Left colon (tissue), 2 donors: ENCODE data around the gene TDRD1. TPM values are rescaled to one million over a fixed set of nuclear protein-coding genes. Genes with fewer than 3 reads are reported as not detected.
A peak's percentile ranks its signal among the peaks of the same experiment; 100 is the strongest.

Experiments used
- ATAC-seq: fragments of 200-7000 bp; cut with Tn5 transposase; one replicate; pipeline ENCODE4 v1.9.1; 2020; ENCODE audit warnings: mild to moderate bottlenecking, moderate library complexity
- DNase-seq, 2 donors: peaks; one replicate each; pipeline ENCODE4 v3.0.0-alpha.2; 2020
- intact Hi-C, 2 donors: fragments of 100-400 bp; cut with DNase I in 1 of 2; cut with micrococcal nuclease in 1 of 2; formaldehyde crosslinking; loops; one replicate each; pipeline versions ENCODE4 v1.11.2 to v1.14.0; 2022; cut with DNase I, micrococcal nuclease
- total RNA-seq, 2 donors: library from RNA; stranded (reverse); fragmentation: NEBNext Ultra II Directional; extraction: Animal tissue kit (Norgen Biotek cat#: 25700); gene quantifications; one replicate each; pipeline ENCODE4 v1.2.1, GENCODE V29; 2021
- donor health status: DM: no; HTN: no; CAD: no.
- donor health status: DM: yes; HTN: yes; CAD: no.

TDRD1 gene
- total RNA-seq, 2 donors from 2014 or later, result 0.64 to 2.9 TPM

DNA sequence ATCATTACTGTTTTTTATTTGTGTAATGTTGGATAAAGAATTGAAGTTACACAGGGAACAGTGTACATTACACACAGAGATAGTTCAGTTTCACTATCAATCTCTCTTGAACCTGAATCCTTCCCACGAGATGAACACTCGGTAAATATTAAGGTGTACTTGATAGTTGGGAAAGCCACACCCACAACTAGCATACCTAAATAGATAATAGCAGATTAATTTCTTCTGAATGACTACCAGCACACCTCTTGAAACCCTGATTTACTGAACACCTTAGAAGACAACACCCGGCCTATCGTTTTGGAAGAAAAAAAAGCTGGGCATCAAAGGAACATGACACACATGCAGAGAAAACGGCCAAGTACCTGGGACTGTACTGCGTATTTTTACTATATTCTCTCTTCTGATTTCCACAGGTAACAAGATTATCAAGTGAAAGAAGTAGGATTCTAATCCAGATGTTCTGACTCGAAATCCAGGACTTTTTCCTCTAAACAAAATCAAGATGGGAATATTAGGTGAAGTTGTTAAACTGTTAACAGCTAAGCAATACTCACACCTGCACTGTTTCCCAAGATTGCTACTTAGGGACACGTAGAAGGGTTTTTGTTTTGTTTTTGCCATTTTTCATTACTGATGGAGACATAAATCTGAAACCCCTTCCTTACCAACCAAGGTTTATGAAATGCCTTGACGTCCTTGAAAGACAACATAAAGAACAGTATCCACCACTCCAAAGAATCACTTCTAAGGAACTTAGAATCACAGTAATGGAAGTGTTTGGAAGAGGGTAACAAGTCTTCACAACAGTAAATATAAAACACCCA, 6.2 kb upstream of the TDRD1 start:
- ATAC-seq, result no peak
- intact Hi-C loops, result loop anchor here in 1 of 2 donors (5.0 kb wide), 1 partner anchor 229 kb away; the partner anchor contains the start of gene AFAP1L2
- DNase-seq, result no peak

DNA sequence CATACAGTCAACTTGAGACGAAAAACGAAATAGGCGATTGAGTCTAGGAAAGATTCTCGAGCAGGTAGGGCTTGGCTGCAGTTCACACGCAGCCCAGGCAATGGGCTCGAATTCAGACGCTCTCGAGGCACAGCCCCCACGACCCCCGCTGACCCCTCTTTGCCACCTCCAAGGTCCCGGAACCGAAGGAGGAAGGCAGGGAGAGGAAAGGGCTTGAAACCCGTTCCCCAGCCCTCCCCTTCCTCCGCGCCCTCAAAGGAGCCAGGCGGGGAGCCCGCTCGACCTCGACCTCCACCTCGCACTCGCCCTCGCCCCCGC, 5.6 kb upstream of the TDRD1 start:
- DNase-seq (no peak), ATAC-seq (peak; percentile 13)
- intact Hi-C loops, result loop anchor here in 1 of 2 donors (5.0 kb wide), 1 partner anchor 229 kb away; the partner anchor contains the start of gene AFAP1L2

DNA sequence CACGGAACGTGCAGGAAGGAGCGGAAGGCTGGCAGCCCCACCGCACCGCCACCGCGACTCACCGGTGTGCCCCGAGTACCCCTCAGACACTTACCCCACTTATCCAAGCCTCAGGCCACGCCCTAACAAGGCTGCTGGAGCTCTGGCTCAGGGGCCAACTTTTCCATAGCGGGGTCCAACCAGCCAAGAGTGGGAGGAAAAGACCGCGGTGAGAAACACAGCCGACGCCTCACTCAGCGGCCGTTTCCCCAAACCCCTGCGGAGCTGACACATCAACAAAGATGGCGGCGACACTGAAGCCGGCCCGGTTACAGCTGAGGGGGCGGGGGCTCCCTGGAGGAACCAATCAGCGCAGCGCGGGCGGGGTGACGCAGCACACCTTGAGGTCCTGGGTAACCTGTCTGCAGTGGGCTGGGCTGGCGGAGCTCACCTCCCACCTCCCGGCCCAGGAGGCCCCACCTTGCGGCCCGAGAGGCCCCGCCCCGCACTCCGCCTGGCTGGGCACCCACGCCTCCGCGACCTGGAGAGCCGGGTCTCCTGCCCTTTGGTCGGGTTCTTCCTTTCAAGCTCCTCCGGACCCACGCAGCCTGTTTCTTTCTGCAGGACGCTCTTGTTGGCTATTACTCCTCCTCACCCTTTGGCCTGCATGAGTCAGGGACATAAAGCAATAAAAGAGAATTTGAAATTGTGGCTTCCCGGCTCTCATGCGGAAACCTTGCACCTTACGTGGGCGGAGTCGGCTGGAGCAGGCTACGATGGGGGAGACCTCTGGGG, 5.0 kb upstream of the TDRD1 start, which contains the start of gene CCDC186:
Gene CCDC186 (minus strand): TSS at position 283 of the 774 bp plus-strand sequence. CDS start 10,935 bp downstream, outside the sequence.
- ATAC-seq (peak; percentile 93), DNase-seq (peak; percentile 98)
- intact Hi-C loops, result loop anchor here in 1 of 2 donors (5.0 kb wide), 1 partner anchor 228 kb away; the partner anchor contains the start of gene AFAP1L2

DNA sequence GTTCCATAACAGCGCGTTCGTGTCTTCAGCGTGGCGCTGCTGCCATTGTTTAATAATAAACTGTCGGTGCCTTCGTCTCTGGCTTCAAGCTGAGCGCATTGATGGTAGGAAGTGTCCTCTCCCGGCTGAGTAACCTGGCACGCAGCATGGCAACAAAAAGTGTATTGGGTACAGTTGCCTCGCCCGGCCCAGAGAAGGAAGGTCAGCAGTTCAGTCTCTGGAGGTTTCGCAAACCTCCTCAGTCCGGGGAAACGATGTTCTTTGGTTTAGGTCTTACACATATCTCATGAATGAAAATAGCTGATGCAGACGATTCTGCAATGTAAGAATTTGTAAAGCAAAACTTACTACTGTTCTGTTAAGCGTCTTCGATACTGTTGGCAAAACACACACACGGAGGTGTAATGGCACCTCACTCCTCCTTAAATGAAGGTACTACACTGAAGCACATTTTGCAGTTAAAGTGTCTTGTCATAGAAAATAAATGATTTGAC, 4.4 kb upstream of the TDRD1 start:
- ATAC-seq (peak; percentile 55), DNase-seq (no peak)
- intact Hi-C loops, result loop anchor here in 1 of 2 donors (5.0 kb wide), 1 partner anchor 228 kb away; the partner anchor contains the start of gene AFAP1L2

DNA sequence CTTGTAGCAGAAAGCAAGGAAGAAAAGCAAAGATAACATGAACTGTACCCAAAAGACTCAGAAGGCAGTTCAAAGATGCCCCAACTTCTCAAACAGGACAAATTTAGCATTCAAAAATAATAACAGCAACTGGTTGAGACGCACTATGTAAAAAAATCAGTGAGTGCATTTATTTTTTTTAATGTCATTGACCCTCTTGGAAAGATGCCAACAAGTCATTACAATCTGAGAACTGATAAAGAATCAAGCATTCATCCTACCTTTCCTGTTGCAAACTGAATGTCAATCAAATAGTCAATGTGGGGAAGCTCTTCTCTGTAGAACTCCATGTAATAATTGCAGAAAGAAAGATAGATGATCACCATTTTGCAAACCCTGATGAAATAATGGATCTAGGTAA, 3.5 kb upstream of the TDRD1 start:
- intact Hi-C loops, result no loop called here
- no peak for DNase-seq

DNA sequence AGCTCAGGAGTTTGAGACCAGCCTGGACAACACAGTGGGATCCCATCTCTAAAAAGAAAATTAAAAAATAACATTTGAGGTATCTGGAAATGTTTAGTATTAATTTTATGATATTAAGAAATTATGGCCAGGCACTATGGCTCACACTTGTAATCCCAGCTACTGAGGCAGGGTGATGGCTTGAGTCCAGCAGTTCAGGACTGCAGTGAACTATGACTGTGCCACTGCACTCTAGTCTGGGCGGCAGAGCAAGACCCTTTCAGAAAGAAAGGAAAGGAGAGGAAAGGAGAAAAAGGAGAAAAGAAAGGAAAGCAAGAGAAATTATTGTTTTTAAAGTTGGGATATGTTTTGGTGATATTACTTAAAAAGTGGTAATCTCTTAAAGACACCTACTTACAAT, 2.6 kb upstream of the TDRD1 start:
- intact Hi-C loops, result no loop called here
- no peak for DNase-seq
- ATAC-seq, result no peak

More for the DNA sequence above, 3.5 kb upstream of the TDRD1 start:
- no peak for ATAC-seq

DNA sequence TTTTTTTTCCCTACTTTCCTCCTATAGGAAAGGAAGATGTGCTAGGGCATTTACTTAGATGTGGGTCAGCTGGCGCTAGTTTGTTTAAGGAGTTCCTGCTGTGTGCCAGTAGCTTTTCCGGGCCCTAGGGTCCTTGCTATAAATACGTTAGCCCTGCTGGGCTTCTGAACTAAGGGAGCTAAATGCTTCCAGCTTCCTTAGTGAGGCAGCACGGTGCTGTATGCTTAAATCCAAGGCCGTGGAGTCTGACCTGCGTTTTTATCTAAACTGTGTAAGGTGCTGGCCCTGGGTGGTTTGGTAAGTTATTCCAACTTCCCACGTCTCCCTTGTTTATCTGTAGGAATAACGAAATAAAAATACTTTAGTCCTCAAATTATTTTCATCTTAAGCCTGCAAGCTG, 594 bp downstream of the TDRD1 start:
- no peak for ATAC-seq
- no peak for DNase-seq

DNA sequence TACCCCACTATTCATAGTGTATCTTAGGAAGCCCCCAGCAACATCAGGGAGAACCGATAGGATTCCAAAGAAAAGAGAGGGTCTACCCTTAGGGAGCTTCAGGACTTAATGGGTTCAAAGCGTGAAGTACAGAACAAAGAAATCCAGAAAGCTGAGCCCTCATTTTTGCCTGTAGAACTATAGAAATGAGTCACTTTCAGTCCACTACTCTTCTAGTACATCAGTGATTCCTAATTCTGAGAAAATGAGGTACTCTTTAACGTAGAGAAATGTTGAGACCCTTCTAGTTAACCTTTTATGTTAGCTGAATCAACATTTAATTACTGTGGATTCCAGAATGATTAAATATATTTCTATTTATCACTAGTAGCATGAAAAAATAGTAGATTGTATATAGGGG, 1.8 kb downstream of the TDRD1 start:
- intact Hi-C loops, result no loop called here
- ATAC-seq, result no peak
- no peak for DNase-seq

More for the DNA sequence above, 594 bp downstream of the TDRD1 start:
- intact Hi-C loops, result no loop called here

DNA sequence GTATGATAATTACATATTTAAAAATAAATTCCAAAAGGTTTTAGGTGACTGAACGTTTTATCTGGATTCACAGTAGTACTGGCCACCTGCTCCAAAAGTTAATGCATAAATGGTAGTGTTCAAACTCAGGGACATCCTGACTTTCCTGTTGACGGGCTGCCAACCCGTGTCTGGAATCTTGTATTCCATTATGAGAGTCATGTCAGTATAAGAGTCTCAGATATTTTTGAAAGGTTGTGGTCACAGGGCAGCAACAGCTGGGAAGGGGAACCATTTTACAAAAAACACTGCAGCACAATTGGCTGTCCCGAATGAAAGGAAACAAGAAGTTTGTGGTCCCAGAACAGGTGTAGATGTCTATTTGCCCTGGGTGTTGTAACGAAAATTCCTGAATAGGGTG, 2.8 kb downstream of the TDRD1 start:
- intact Hi-C loops, result no loop called here
- ATAC-seq (peak; percentile 80), DNase-seq (peak; percentile 62 to 75)

DNA sequence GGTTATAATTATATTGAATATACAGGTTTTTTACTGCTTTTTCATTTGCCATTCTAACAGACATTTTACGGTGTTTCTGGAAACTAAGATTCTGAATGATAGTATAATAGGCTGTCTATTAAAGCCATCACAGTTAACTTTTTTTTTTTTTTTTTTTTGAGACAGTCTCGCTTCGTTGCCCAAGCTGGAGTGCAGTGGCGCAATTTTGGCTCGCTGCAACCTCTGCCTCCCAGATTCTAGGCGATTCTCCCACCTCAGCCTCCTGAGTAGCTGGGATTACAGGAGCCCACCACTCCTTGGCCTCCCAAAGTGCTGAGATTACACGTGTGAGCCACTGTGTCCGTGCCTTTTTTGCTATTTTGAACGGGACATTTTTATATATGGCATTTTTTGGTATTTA, 4.4 kb downstream of the TDRD1 start:
- ATAC-seq (no peak), DNase-seq (no peak)
- intact Hi-C loops, result no loop called here

DNA sequence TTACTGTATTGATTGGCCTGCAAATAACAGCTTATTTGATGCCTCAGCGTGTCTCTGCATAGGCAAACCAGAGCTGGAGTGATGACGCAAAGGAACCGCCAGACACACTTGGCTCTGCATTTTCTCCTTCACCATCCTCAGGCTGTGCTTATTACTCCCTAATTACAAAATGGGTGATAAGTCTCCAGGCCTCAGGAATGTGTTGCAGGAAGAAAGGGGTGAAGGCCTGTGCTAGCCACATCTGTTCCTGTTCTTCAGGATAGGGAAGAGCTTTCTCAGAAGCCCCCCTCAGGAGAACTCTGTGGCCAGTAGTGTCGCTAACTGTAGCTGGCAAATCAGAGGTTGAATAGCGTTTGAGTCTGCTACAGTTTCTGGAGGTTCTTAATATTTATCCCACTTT, 5.1 kb downstream of the TDRD1 start:
- intact Hi-C loops, result no loop called here
- DNase-seq, result no peak
- no peak for ATAC-seq

DNA sequence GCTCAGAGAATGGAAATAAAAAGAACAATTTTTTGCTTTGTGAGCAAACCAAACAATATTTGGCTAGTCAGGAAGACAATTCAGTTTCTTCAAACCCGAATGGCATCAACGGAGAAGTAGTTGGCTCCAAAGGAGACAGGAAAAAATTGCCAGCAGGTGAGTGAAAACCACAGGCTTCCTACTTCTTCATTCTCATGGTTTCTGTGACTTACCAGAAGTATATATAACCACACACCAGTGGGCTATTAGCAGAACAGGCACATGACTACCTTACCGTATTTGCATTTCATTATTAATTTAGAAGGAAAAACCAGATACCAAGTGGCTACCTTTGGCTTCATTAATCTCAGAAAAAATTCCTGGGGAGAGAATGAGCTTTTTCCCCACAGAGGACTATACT, 8.8 kb downstream of the TDRD1 start:
- DNase-seq, result no peak
- intact Hi-C loops, result no loop called here
- ATAC-seq, result no peak

DNA sequence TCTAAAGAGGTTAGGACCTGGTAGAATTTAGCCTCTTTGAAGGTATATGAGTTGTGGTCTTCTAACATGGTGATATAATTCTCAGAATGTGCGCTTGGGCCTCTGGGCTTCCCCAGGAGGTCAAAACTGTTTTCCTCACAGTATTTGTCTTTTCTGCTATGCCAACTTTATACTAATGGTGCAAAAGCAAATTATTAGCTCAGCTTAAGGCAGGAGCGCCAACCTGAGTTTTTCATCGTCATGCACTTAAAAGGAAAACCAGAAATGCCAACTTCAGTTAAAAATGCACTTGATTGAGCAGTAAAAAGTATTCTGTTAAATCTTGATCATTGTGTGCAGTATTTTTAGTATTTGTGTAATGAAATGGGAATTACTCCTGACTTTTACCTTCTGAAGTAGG, 9.7 kb downstream of the TDRD1 start:
- intact Hi-C loops, result no loop called here
- ATAC-seq (no peak), DNase-seq (no peak)

DNA sequence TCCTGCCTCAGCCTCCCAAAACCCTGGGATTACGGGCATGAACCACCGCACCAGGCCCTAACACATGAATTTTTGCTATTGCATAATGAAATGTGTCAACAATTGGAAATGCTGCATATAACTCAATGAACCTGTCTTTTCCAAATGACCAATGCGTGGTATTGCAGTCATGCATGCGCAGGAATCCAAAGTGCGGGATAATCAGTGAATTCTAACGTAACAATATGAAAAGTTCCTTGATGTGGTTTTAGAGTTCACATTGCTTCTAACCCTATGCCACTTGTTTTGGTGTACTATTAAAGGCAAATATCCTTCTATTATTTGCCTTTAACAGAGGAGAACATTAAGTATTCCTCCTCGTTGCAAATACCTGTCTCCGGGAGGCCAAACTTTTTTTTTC, 10.5 kb downstream of the TDRD1 start:
- no peak for ATAC-seq
- intact Hi-C loops, result no loop called here
- DNase-seq, result no peak

DNA sequence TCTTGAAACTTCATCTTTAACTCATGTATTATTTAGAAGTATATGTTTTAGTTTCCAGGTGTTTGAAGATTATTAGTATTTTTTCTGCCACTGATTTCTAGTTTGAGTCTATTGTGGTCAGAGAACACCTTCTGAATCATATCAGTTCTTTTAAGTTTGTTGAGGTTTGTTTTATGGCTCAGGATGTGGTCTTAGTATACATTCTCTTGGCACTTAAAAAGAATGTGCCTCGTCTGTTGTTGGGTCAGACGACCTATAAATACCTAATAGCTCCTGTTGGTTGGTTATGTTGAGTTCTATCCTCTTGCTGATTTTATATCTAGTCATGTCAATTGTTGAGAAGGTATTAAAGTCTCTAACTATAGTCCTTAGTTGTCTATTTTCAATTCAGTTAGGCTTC, 15.9 kb downstream of the TDRD1 start:
- intact Hi-C loops, result no loop called here
- no peak for ATAC-seq

DNA sequence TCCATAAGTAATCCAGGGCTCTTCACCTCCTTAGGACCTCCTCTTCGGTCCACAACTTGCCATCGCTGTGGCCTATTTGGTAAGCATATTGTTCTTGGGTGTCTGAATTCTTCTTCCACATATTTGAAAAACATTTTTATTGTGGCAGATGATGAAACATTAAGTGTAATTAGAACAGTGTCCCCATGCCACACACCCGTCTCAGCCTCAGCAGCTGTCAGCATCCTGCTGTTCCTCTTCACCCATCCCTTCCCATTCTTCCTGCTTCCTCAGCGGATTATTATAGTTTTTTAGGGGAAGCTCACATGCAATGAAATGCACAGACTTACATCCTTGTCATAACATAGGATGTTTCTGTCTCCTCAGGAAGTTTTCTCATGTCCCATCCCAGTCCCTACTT, 20.1 kb downstream of the TDRD1 start:
- ATAC-seq (no peak), DNase-seq (no peak)
- intact Hi-C loops, result no loop called here

More for the DNA sequence above, 15.9 kb downstream of the TDRD1 start:
- no peak for DNase-seq

DNA sequence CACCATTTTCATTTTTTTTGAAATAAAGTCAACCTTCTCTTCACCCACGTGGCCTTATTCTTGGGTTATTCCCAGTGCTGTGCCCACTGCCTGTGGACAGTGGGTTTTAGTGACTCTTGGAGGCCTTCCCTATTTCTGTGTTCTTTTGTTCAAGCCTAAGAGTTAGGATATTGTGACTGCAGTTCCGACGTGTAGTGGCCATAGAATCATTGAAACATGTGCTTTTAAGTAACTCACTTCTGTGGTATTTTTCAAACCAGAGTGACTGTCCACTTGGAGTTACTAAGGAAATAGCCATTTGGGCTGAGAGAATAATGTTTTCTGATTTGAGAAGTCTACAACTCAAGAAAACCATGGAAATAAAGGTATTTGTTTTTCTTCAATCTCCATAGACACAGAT, 23.7 kb downstream of the TDRD1 start:
- DNase-seq (no peak), ATAC-seq (no peak)
- intact Hi-C loops, result no loop called here

DNA sequence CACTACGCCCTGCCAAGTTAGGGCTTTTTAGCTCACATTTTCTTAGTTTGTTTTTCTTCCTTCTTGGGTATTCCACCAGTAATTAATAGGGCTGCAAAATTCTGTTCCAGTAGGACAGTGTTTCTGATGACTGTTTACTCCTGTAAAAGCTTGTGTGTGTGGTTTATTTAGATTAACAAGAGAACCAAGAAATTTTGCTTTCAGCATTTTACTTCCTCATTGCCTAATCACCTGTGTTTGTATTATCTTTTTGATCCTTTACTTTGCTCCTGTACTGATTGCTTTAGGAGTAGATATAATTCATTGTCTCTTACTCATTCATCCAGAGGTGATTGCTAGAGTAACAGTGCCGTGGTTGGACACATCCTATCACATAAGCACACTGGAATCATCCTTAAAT, 27.7 kb downstream of the TDRD1 start:
- peak; percentile 36 for ATAC-seq
- DNase-seq, result no peak

DNA sequence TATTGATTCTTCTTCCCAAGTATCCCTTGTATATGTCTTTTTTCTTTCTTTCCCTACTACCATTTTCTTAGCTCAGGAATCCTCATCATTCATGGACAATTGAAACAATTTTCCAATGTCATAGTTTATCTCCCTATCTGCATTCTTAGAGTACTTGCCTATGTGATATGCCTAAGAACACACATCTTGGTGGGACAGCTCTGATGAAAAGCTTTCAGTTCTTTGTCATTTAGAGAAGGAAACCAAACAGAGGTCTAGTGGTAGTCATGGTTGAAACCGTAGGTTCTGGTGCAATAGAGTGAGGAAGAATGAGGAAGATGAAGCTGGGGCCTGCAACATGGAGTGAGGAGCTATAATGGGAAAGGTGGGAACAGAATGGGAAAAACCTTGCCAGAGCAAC, 28.2 kb downstream of the TDRD1 start:
- ATAC-seq (no peak), DNase-seq (no peak)
- intact Hi-C loops, result no loop called here

More for the DNA sequence above, 27.7 kb downstream of the TDRD1 start:
- intact Hi-C loops, result no loop called here

DNA sequence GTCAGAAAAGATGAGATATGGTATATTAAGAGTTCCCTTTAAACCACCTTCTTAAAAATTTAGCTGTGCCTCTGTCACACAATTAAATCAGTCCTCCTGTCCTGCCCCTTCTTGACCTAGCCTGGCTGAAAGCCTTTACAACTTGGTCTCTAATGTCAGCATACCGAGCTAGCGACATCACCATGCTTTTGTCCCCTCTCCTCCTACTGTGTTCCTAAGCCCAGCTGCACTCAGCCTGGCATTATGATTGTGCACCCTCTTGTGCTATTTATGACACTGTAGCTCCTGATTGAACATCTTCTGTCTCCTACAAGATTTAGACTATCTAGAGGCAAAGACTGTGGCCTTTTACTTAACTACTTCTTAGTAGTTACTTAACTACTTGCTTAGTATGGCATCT, 29.2 kb downstream of the TDRD1 start:
- intact Hi-C loops, result no loop called here
- ATAC-seq, result no peak

More for the DNA sequence above, 29.2 kb downstream of the TDRD1 start:
- no peak for DNase-seq
